GM12872 (cell line): Measurements from ENCODE around the gene ANKLE1.

Source experiments
- TF ChIP-seq, protein P1 (sequence below): IDR thresholded peaks from 3 replicates; pipeline ENCODE4 v1.5.1; 2011; ENCODE audit warnings: low read depth, mild to moderate bottlenecking, low read length, moderate library complexity; ENCODE audit not compliant: insufficient read depth

ANKLE1 gene, protein sequence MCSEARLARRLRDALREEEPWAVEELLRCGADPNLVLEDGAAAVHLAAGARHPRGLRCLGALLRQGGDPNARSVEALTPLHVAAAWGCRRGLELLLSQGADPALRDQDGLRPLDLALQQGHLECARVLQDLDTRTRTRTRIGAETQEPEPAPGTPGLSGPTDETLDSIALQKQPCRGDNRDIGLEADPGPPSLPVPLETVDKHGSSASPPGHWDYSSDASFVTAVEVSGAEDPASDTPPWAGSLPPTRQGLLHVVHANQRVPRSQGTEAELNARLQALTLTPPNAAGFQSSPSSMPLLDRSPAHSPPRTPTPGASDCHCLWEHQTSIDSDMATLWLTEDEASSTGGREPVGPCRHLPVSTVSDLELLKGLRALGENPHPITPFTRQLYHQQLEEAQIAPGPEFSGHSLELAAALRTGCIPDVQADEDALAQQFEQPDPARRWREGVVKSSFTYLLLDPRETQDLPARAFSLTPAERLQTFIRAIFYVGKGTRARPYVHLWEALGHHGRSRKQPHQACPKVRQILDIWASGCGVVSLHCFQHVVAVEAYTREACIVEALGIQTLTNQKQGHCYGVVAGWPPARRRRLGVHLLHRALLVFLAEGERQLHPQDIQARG

DNA sequence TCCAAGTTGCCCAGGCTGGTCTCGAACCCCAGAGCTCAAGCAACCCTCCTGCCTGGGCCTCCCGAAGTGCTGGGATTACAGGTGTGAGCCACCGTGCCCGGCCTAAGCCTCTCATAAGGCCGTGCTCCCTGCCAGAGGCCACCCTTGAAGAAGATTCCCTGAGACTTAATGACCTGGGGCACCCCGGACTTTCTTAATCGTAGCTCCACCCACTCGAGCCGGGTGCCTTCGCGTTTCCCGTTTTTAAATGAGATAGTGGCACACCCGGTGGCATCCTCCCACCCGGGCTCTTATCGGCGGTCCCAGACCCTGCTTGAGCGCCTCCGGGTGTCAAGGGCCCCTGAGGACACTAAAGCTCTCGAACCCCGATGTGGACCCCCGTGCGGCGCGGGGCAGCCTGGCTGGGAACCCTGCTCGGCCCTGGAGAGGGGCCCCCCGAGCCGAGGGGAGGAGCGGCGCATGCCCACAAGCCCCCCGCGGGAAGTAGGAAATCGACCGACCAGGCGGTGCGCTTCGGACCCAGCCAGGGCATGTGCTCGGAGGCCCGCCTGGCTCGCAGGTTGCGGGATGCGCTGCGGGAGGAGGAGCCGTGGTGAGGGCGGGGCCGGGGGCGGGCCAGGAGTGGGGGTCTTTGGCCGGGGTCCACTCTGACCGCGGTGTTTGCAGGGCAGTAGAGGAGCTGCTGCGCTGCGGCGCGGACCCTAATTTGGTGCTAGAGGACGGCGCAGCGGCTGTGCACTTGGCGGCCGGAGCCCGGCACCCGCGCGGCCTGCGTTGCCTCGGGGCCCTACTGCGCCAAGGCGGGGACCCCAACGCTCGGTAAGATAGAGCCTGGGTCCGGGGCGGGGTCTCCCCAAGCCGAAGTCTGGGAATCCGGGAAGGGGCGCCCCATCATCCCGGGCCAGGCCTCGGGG lies at the start of gene ANKLE1:
ANKLE1 (plus strand) TSS at position 511 of the 914 bp plus-strand sequence; CDS start at position 531, 20 bp downstream.
- TF ChIP-seq, protein P1, sequence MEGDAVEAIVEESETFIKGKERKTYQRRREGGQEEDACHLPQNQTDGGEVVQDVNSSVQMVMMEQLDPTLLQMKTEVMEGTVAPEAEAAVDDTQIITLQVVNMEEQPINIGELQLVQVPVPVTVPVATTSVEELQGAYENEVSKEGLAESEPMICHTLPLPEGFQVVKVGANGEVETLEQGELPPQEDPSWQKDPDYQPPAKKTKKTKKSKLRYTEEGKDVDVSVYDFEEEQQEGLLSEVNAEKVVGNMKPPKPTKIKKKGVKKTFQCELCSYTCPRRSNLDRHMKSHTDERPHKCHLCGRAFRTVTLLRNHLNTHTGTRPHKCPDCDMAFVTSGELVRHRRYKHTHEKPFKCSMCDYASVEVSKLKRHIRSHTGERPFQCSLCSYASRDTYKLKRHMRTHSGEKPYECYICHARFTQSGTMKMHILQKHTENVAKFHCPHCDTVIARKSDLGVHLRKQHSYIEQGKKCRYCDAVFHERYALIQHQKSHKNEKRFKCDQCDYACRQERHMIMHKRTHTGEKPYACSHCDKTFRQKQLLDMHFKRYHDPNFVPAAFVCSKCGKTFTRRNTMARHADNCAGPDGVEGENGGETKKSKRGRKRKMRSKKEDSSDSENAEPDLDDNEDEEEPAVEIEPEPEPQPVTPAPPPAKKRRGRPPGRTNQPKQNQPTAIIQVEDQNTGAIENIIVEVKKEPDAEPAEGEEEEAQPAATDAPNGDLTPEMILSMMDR: no peak

DNA sequence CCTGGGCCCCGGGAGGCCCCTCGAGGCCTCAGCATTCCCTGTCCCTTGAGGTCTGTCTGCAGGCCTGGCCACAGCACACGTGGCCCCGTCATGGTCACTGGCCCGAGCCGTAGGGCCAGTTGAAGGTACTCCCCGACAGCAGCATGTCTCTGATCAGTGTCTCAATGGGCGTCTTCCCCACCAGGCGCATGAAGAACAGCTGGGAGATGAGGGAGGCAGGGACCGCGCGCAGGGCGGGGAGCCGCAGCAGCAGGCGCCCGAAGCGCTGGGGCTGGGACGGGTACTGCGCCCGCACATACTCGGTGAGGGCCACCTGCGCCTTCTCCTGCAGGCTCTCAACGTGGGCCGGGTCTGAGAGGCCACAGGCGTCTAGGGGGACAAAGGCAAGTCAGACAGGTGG lies 49.4 kb upstream of the ANKLE1 start:
- TF ChIP-seq, protein P1: no peak

DNA sequence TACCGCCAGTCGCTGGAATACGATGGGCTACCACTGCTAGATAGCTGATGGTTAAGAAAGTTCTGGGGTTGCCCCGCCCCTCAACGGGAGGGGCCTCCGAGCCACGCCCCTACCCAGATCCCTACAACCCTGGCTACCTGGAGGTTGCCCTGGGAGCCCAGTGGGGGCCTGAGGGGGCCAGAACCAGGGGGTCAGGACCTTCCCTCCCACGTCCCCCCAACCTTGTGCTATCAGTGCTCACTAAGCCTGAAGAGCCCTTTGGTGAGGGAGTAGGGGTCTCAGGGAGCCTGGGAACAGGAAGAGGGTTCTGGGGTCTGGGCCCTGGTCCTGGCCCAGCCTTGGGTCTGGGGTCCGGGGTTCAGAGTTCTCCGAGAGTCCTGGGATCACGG lies 46.8 kb upstream of the ANKLE1 start:
- TF ChIP-seq, protein P1: no peak

DNA sequence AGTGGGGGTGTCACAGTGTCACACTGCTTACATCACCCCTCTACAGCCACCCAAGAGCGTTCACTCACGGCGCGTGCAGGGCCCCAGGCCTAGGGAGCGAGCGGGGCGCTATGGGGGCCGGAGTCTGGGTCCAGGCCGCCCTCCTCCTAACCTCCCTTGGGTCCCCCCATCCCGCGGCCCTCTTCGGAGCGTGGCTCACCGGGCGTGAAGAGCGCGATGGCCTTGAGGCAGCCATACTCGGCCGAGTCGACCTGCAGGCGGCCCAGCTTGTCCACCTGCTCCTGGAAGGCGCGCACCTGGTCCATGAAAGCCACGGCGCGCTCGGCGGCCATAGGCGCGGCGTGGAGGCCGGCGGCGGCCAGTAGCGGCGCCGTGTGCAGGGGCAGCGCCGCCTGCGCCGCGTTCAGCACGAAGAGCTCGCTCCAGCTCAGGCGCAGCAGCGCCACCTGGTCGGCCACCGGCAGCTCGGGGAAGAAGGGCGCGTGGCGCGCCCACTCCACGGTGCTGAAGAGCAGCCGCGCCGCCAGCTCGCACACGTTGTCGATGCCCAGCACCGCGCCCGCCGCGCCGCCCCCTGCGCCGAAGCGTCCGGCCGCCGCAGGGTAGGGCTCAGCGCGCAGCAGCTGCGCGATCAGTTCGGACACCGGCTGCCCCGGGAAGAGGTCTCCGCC lies 46.3 kb upstream of the ANKLE1 start:
- TF ChIP-seq, protein P1: peak; percentile 70

DNA sequence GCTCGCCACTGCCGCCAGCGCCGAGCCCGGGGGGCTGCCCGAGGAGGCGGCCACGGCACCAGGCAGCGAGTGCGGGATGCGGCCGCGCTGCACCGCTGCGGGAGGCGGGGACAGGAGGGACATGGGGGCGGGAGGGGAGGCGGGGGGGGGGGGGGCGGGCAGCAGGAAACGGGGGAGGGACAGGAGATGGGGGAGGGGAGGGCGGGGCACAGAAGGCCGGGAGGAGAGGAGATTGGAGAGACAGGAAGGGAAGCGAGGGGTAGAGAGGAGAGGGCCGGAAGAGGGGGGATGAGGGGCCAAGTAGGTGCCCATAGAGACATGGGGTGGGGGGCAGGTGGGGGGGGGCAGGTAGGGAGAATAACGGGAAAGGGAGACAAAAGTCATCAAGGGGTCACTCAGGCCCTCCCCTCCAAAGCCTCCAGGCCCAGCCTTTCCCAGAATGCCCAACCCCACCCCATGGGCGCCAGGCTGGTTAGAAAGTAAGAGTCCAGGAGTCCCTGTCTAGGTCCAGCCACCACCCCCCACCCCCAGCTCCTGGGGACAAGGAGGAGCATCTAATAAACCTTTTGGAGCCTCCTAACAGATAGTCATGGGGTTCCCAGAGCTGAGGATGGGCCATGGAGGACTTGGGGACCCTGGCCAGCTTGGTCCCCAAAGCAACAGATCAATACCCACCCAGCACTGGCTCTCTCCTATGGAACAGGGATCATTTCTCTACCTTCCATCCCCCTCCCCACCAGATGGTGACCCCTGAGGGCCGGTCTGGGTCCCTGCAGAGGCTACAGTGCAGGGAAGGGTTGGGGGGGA lies 45.5 kb upstream of the ANKLE1 start:
- TF ChIP-seq, protein P1: no peak

DNA sequence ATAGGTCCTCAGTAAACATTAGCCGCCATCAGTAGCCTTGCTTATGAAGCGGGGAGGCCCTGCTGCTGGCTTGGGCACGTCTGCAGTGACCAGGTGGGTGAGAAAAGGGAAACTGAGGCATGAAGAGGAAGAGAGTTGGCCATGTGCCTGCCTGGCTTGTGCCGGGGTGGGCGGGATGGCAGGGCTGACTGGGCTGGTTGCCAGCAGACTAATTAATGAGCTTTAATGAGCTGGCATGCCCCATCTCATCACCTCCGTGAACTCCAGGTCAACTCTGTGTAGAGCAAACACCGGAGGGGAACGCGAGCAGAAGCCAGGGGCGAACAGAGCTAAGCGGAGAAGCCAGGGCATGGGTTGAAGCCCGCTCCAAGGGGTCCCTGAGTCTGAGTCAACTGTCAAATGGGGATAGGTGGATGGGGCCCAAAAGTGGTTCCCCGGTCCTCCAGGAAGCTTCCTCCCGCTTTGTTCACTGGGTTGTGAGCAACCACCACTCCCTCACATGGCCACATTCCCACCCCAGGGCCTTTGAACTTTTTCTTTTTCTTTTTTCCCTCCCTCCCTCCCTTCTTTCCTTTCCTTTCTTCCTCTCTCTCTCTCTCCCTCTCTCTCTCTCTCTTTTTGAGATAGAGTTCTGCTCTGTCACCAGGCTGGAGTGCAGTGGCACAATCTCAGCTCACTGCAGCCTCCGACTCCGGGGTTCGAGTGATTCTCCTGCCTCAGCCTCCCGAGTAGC lies 44.7 kb upstream of the ANKLE1 start:
- TF ChIP-seq, protein P1: no peak
